ENCODE data around the gene PDE3A.
"Not testable (repeated sequence)": the region's sequence is repeated elsewhere in the genome, so short reads cannot be mapped to it uniquely, and the experiment has no call there.

PDE3A gene

GRCh38 chr12:20505056-20505455, 136.7 kb downstream of the PDE3A start:
- no peak for DNase-seq

- DNase-seq = peak in 1 of 2 donors; percentile 18
Measured at GRCh38 chr12:20507056-20507455, 138.7 kb downstream of the PDE3A start.

GRCh38 chr12:20507711-20508110, 139.4 kb downstream of the PDE3A start:
- DNase-seq = no peak

- DNase-seq = no peak
Measured at GRCh38 chr12:20508359-20508758, 140.0 kb downstream of the PDE3A start.

GRCh38 chr12:20508962-20509361, 140.6 kb downstream of the PDE3A start:
- DNase-seq = no peak

GRCh38 chr12:20510811-20511210, 142.5 kb downstream of the PDE3A start:
- no peak for DNase-seq

GRCh38 chr12:20513189-20513588, 144.9 kb downstream of the PDE3A start:
- DNase-seq = no peak

- no peak for DNase-seq
Measured at GRCh38 chr12:20514598-20514997, 146.3 kb downstream of the PDE3A start.

- no peak for DNase-seq
Measured at GRCh38 chr12:20520532-20520931, 152.2 kb downstream of the PDE3A start.

GRCh38 chr12:20523658-20524057, 155.3 kb downstream of the PDE3A start:
- no peak for DNase-seq

GRCh38 chr12:20524113-20524512, 155.8 kb downstream of the PDE3A start:
- no peak for DNase-seq

- DNase-seq = no peak
Measured at GRCh38 chr12:20525064-20525610, 156.8 kb downstream of the PDE3A start.

- no peak for DNase-seq
Measured at GRCh38 chr12:20527417-20528163, 159.3 kb downstream of the PDE3A start.

GRCh38 chr12:20528208-20528607, 159.9 kb downstream of the PDE3A start:
- no peak for DNase-seq

- no peak for DNase-seq
Measured at GRCh38 chr12:20546267-20546666, 177.9 kb downstream of the PDE3A start.

- no peak for DNase-seq
Measured at GRCh38 chr12:20547816-20548575, 179.7 kb downstream of the PDE3A start.

- no peak for DNase-seq
Measured at GRCh38 chr12:20548611-20549010, 180.3 kb downstream of the PDE3A start.

- peak in 1 of 2 donors; percentile 5 for DNase-seq
Measured at GRCh38 chr12:20549108-20549719, 180.9 kb downstream of the PDE3A start.

GRCh38 chr12:20551742-20552442, 183.6 kb downstream of the PDE3A start:
- DNase-seq = not testable (repeated sequence)

GRCh38 chr12:20552586-20552985, 184.2 kb downstream of the PDE3A start:
- DNase-seq = not testable (repeated sequence)

GRCh38 chr12:20555015-20555414, 186.7 kb downstream of the PDE3A start:
- DNase-seq = no peak

- no peak for DNase-seq
Measured at GRCh38 chr12:20555771-20556170, 187.4 kb downstream of the PDE3A start.

- no peak for DNase-seq
Measured at GRCh38 chr12:20557096-20557495, 188.8 kb downstream of the PDE3A start.

Measured in inflammatory macrophage treated with lipopolysaccharide for 1 hour (primary cell).